ENCODE results near the gene HS3ST6.
"Not testable (repeated sequence)": the region's sequence is repeated elsewhere in the genome, so short reads cannot be mapped to it uniquely, and the experiment has no call there.

The HS3ST6 gene

GRCh38 chr16:1887711-1888354 lies 30.4 kb downstream of the HS3ST6 start:
- Mint-ChIP-seq H3K4me3 (no peak overlapping the region), H3K9me3 (no peaks in the 10 kb centered on the region), H3K27ac (no peak overlapping the region), H3K36me3 (no peaks in the 10 kb centered on the region), H3K4me1 (no peaks in the 10 kb centered on the region)
- DNase-seq (ENCODE audit: low spot score in 2 of 2), result no peak
- ATAC-seq, result no peak

GRCh38 chr16:1884889-1885288 lies 33.3 kb downstream of the HS3ST6 start:
- H3K36me3 Mint-ChIP-seq, result no peaks in the 10 kb centered on the region
- no peak overlapping the region for H3K4me3 Mint-ChIP-seq
- H3K27ac Mint-ChIP-seq, result no peak overlapping the region
- DNase-seq (ENCODE audit: low spot score in 2 of 2) (no peak), ATAC-seq (no peak)
- no peaks in the 10 kb centered on the region for H3K4me1 Mint-ChIP-seq
- H3K9me3 Mint-ChIP-seq, result no peaks in the 10 kb centered on the region

GRCh38 chr16:1884155-1884760 lies 34.0 kb downstream of the HS3ST6 start:
- ATAC-seq, result no peak
- no peak overlapping the region for H3K4me3 Mint-ChIP-seq
- no peak overlapping the region for H3K27ac Mint-ChIP-seq
- no peak for DNase-seq (ENCODE audit: low spot score in 2 of 2)
- no peaks in the 10 kb centered on the region for H3K4me1 Mint-ChIP-seq
- H3K36me3 Mint-ChIP-seq, result no peaks in the 10 kb centered on the region
- H3K9me3 Mint-ChIP-seq, result no peaks in the 10 kb centered on the region

- H3K36me3 Mint-ChIP-seq, ATAC-seq, H3K27ac Mint-ChIP-seq: not testable (repeated sequence)
These were observed 37.0 kb downstream of the HS3ST6 start for GRCh38 chr16:1881172-1881571.

GRCh38 chr16:1879477-1879876 lies 38.7 kb downstream of the HS3ST6 start:
- ATAC-seq (no peak), DNase-seq (ENCODE audit: low spot score in 2 of 2) (no peak)
- H3K9me3 Mint-ChIP-seq, result no peaks in the 10 kb centered on the region
- H3K4me3 Mint-ChIP-seq, result no peak overlapping the region
- H3K4me1 Mint-ChIP-seq, result no peaks in the 10 kb centered on the region
- no peak overlapping the region for H3K27ac Mint-ChIP-seq
- no peaks in the 10 kb centered on the region for H3K36me3 Mint-ChIP-seq

More at GRCh38 chr16:1881172-1881571, 37.0 kb downstream of the HS3ST6 start:
- H3K4me1 Mint-ChIP-seq; DNase-seq (ENCODE audit: low spot score in 2 of 2); H3K4me3 Mint-ChIP-seq; H3K9me3 Mint-ChIP-seq: not testable (repeated sequence)

- Mint-ChIP-seq H3K4me3 (no peak overlapping the region), H3K36me3 (no peaks in the 10 kb centered on the region), H3K9me3 (no peaks in the 10 kb centered on the region), H3K4me1 (no peaks in the 10 kb centered on the region), H3K27ac (no peak overlapping the region)
- DNase-seq (ENCODE audit: low spot score in 2 of 2) (no peak), ATAC-seq (no peak)
These were observed 40.0 kb downstream of the HS3ST6 start for GRCh38 chr16:1878256-1878655.

- Mint-ChIP-seq H3K9me3 (no peaks in the 10 kb centered on the region), H3K4me1 (no peaks in the 10 kb centered on the region), H3K27ac (no peak overlapping the region), H3K36me3 (no peaks in the 10 kb centered on the region), H3K4me3 (no peak overlapping the region)
- DNase-seq (ENCODE audit: low spot score in 2 of 2) (no peak), ATAC-seq (no peak)
These were observed 40.4 kb downstream of the HS3ST6 start for GRCh38 chr16:1877804-1878203.

GRCh38 chr16:1877089-1877488 lies 41.1 kb downstream of the HS3ST6 start:
- H3K9me3 Mint-ChIP-seq, result no peaks in the 10 kb centered on the region
- no peak overlapping the region for H3K27ac Mint-ChIP-seq
- no peak overlapping the region for H3K4me3 Mint-ChIP-seq
- ATAC-seq (no peak), DNase-seq (ENCODE audit: low spot score in 2 of 2) (no peak)
- no peaks in the 10 kb centered on the region for H3K36me3 Mint-ChIP-seq
- peaks cover 5% of the 10 kb centered on the region for H3K4me1 Mint-ChIP-seq

GRCh38 chr16:1876468-1876867 lies 41.7 kb downstream of the HS3ST6 start:
- no peaks in the 10 kb centered on the region for H3K36me3 Mint-ChIP-seq
- ATAC-seq, result peak; percentile 97
- peak in 1 of 2 donors; percentile 63 for DNase-seq (ENCODE audit: low spot score in 2 of 2)
- H3K4me3 Mint-ChIP-seq, result no peak overlapping the region
- H3K9me3 Mint-ChIP-seq, result no peaks in the 10 kb centered on the region
- H3K4me1 Mint-ChIP-seq, result peaks cover 7% of the 10 kb centered on the region
- no peak overlapping the region for H3K27ac Mint-ChIP-seq

- H3K9me3 Mint-ChIP-seq; H3K4me3 Mint-ChIP-seq; ATAC-seq; H3K4me1 Mint-ChIP-seq; DNase-seq (ENCODE audit: low spot score in 2 of 2); H3K36me3 Mint-ChIP-seq; H3K27ac Mint-ChIP-seq: not testable (repeated sequence)
These were observed 42.1 kb downstream of the HS3ST6 start for GRCh38 chr16:1876066-1876465.

- ATAC-seq (no peak), DNase-seq (ENCODE audit: low spot score in 2 of 2) (no peak)
- peaks cover 7% of the 10 kb centered on the region for H3K4me1 Mint-ChIP-seq
- H3K36me3 Mint-ChIP-seq, result no peaks in the 10 kb centered on the region
- H3K4me3 Mint-ChIP-seq, result no peak overlapping the region
- no peaks in the 10 kb centered on the region for H3K9me3 Mint-ChIP-seq
- no peak overlapping the region for H3K27ac Mint-ChIP-seq
These were observed 43.4 kb downstream of the HS3ST6 start for GRCh38 chr16:1874854-1875253.

GRCh38 chr16:1871974-1872635 lies 46.1 kb downstream of the HS3ST6 start, which contains the start of gene MEIOB:
MEIOB (minus strand) TSS chr16:1872164; CDS start chr16:1868175, 3,989 bp downstream.
- Mint-ChIP-seq H3K36me3 (no peaks in the 10 kb centered on the region), H3K27ac (no peak within 1 kb of the TSS), H3K9me3 (no peaks in the 10 kb centered on the region), H3K4me1 (peaks cover 7% of the 10 kb centered on the region), H3K4me3 (peak within 1 kb of the TSS; percentile 51)
- peak; percentile 15 to 56 for DNase-seq (ENCODE audit: low spot score in 2 of 2)
- no peak for ATAC-seq

GRCh38 chr16:1870365-1871082 lies 47.7 kb downstream of the HS3ST6 start:
- no peak for ATAC-seq
- H3K4me3 Mint-ChIP-seq, result no peak overlapping the region
- H3K4me1 Mint-ChIP-seq, result peaks cover 7% of the 10 kb centered on the region
- H3K9me3 Mint-ChIP-seq, result no peaks in the 10 kb centered on the region
- no peaks in the 10 kb centered on the region for H3K36me3 Mint-ChIP-seq
- DNase-seq (ENCODE audit: low spot score in 2 of 2), result no peak
- H3K27ac Mint-ChIP-seq, result no peak overlapping the region

- no peak for ATAC-seq
- Mint-ChIP-seq H3K4me1 (no peaks in the 10 kb centered on the region), H3K27ac (no peak overlapping the region), H3K4me3 (no peak overlapping the region), H3K9me3 (no peaks in the 10 kb centered on the region), H3K36me3 (no peaks in the 10 kb centered on the region)
- no peak for DNase-seq (ENCODE audit: low spot score in 2 of 2)
These were observed 52.1 kb downstream of the HS3ST6 start for GRCh38 chr16:1865902-1866690.
